ENCODE measurements around the gene ZNF575.

- TF ChIP-seq ZNF274 (IDR thresholded peaks at IDR 0.05; ENCODE audit: low read depth, low read length) (no peak), SUZ12 (IDR thresholded peaks at IDR 0.05; ENCODE audit: extremely low read depth, insufficient read depth, insufficient read length) (no peak), YY1 (IDR thresholded peaks at IDR 0.05; ENCODE audit: insufficient read depth, insufficient read length) (no peak)
Observed at GRCh38 chr19:43503501-43504425, 29.2 kb upstream of the ZNF575 start.
